RWPE2 (cell line): Measurements from ENCODE around the gene PCDH15.
"Not testable (repeated sequence)": the region's sequence is repeated elsewhere in the genome, so short reads cannot be mapped to it uniquely, and the experiment has no call there.

Experiments used
- ATAC-seq: fragments of 200-7000 bp; cut with Tn5 transposase; 3 replicates; pipeline ENCODE4 v1.9.1; 2021; ENCODE audit warnings: low read depth
- DNase-seq: peaks from one replicate; pipeline ENCODE4 v3.0.0-alpha.2; 2020; ENCODE audit warnings: low spot score
- H3K27ac ChIP-seq: fragments of 450-650 bp; 2 replicates; pipeline ENCODE4 v1.5.1; 2017; ENCODE audit warnings: mild to moderate bottlenecking; ENCODE audit not compliant: poor library complexity, severe bottlenecking
- H3K27me3 ChIP-seq: fragments of 250-450 bp; sonication (Bioruptor Pico); 2 replicates; pipeline ENCODE4 v1.5.1; 2021; ENCODE audit warnings: mild to moderate bottlenecking, moderate library complexity; ENCODE audit not compliant: insufficient read depth, poor library complexity, severe bottlenecking
- H3K36me3 ChIP-seq: fragments of 250-450 bp; sonication (Bioruptor Pico); 2 replicates; pipeline ENCODE4 v1.5.1; 2020; ENCODE audit warnings: low read depth, mild to moderate bottlenecking, moderate library complexity
- H3K4me1 ChIP-seq: fragments of 250-450 bp; sonication (Bioruptor Pico); 2 replicates; pipeline ENCODE4 v1.5.1; 2021; ENCODE audit warnings: mild to moderate bottlenecking, moderate library complexity; ENCODE audit not compliant: insufficient read depth, poor library complexity, severe bottlenecking
- H3K4me3 ChIP-seq: fragments of 250-450 bp; sonication (Bioruptor Pico); 2 replicates; pipeline ENCODE4 v1.5.1; 2021; ENCODE audit warnings: mild to moderate bottlenecking, moderate library complexity; ENCODE audit not compliant: severe bottlenecking
- H3K9me3 ChIP-seq: fragments of 250-450 bp; sonication (Bioruptor Pico); 2 replicates; pipeline ENCODE4 v1.5.1; 2021; ENCODE audit warnings: mild to moderate bottlenecking, moderate library complexity; ENCODE audit not compliant: severe bottlenecking
- CTCF ChIP-seq: fragments of 450-650 bp; IDR thresholded peaks from one replicate; pipeline ENCODE4 v1.5.1; 2017; ENCODE audit warnings: mild to moderate bottlenecking, moderate library complexity; ENCODE audit not compliant: poor library complexity, severe bottlenecking

The PCDH15 gene

GRCh38 chr10:54531296-54531695 is 269.7 kb downstream of the PCDH15 start:
- H3K27me3 ChIP-seq = no peaks in the 10 kb centered on the region
- H3K4me3 ChIP-seq = no peak overlapping the region
- no peak overlapping the region for H3K27ac ChIP-seq
- TF ChIP-seq CTCF = no peak
- no peaks in the 10 kb centered on the region for H3K4me1 ChIP-seq
- DNase-seq (no peak), ATAC-seq (no peak)
- H3K9me3 ChIP-seq = no peaks in the 10 kb centered on the region
- no peaks in the 10 kb centered on the region for H3K36me3 ChIP-seq

GRCh38 chr10:54530299-54530698 is 270.7 kb downstream of the PCDH15 start:
- H3K27me3 ChIP-seq = no peaks in the 10 kb centered on the region
- TF ChIP-seq CTCF = no peak
- no peaks in the 10 kb centered on the region for H3K4me1 ChIP-seq
- no peak for ATAC-seq
- H3K4me3 ChIP-seq = no peak overlapping the region
- no peak overlapping the region for H3K27ac ChIP-seq
- H3K9me3 ChIP-seq = no peaks in the 10 kb centered on the region
- H3K36me3 ChIP-seq = no peaks in the 10 kb centered on the region
- DNase-seq = no peak

- Histone ChIP-seq H3K36me3 (no peaks in the 10 kb centered on the region), H3K27ac (no peak overlapping the region), H3K27me3 (no peaks in the 10 kb centered on the region), H3K4me3 (no peak overlapping the region), H3K9me3 (no peaks in the 10 kb centered on the region), H3K4me1 (no peaks in the 10 kb centered on the region)
- no peak for ATAC-seq
- no peak for TF ChIP-seq CTCF
- DNase-seq = no peak
Observed at GRCh38 chr10:54525816-54526215, 275.2 kb downstream of the PCDH15 start.

- H3K4me1 ChIP-seq, DNase-seq, H3K36me3 ChIP-seq, H3K9me3 ChIP-seq, H3K27me3 ChIP-seq, H3K4me3 ChIP-seq, H3K27ac ChIP-seq, ATAC-seq: not testable (repeated sequence)
Observed at GRCh38 chr10:54515244-54515643, 285.8 kb downstream of the PCDH15 start.

GRCh38 chr10:54503863-54504262 is 297.2 kb downstream of the PCDH15 start:
- ATAC-seq = no peak
- no peaks in the 10 kb centered on the region for H3K4me1 ChIP-seq
- H3K27ac ChIP-seq = no peak overlapping the region
- H3K4me3 ChIP-seq = no peak overlapping the region
- DNase-seq = no peak
- H3K36me3 ChIP-seq = no peaks in the 10 kb centered on the region
- H3K9me3 ChIP-seq = no peaks in the 10 kb centered on the region
- TF ChIP-seq CTCF = no peak
- H3K27me3 ChIP-seq = no peaks in the 10 kb centered on the region

- DNase-seq (no peak), ATAC-seq (no peak)
- no peaks in the 10 kb centered on the region for H3K36me3 ChIP-seq
- TF ChIP-seq CTCF = no peak
- H3K27ac ChIP-seq = no peak overlapping the region
- no peak overlapping the region for H3K4me3 ChIP-seq
- H3K9me3 ChIP-seq = no peaks in the 10 kb centered on the region
- H3K27me3 ChIP-seq = no peaks in the 10 kb centered on the region
- no peaks in the 10 kb centered on the region for H3K4me1 ChIP-seq
Observed at GRCh38 chr10:54501929-54502328, 299.1 kb downstream of the PCDH15 start.
